Stomach (tissue), 9 donors: ENCODE results near the gene LDB2. TPM values are rescaled to one million over a fixed set of nuclear protein-coding genes. Genes with fewer than 3 reads are reported as not detected.

Experiments
- DNase-seq, 2 donors: peaks; one replicate each; pipeline versions ENCODE4 v3.0.0 to v3.0.0-alpha.2; 2013 to 2019
- H3K27ac ChIP-seq, 5 donors: fragments of 200-600 bp in 4 of 5; sonication (generic) in 4 of 5; one replicate each; pipeline ENCODE4 v1.5.1; 2013 to 2019; ENCODE audit warnings: mild to moderate bottlenecking in 1 of 5, moderate library complexity in 1 of 5
- H3K27me3 ChIP-seq, 3 donors: fragments of 200-600 bp; sonication (generic); one replicate each; pipeline ENCODE4 v1.5.1; 2017 to 2019; ENCODE audit warnings: mixed run types in 1 of 3
- H3K36me3 ChIP-seq, 4 donors: fragments of 200-600 bp; sonication (generic); 1 replicate in 3 of 4; 2 replicates in 1 of 4; pipeline ENCODE4 v1.5.1; 2016 to 2019
- H3K4me1 ChIP-seq, 4 donors: fragments of 200-600 bp; sonication (generic); one replicate each; pipeline ENCODE4 v1.5.1; 2016 to 2019
- H3K4me3 ChIP-seq, 4 donors: fragments of 200-600 bp; sonication (generic) in 3 of 4; one replicate each; pipeline ENCODE4 v1.5.1; 2016 to 2019; ENCODE audit warnings: mild to moderate bottlenecking in 1 of 4
- H3K9me3 ChIP-seq, 4 donors: fragments of 200-600 bp; sonication (generic); one replicate each; pipeline ENCODE4 v1.5.1; 2016 to 2019
- CTCF ChIP-seq, 7 experiments: fragments of 450-650 bp in 4 of 7; fragments of 200-600 bp in 3 of 7; sonication (generic) in 3 of 7; IDR thresholded peaks; one replicate each; pipeline ENCODE4 v1.5.1; 2016 to 2019; ENCODE audit warnings: antibody characterized with exemption in 7 of 7, control low read depth in 2 of 7, mild to moderate bottlenecking in 1 of 7
- EP300 ChIP-seq: sonication (generic); formaldehyde crosslinking; IDR thresholded peaks from one replicate; pipeline ENCODE4 v1.6.1; 2017; ENCODE audit warnings: antibody characterized with exemption
- POLR2A ChIP-seq, 4 donors: fragments of 450-650 bp; IDR thresholded peaks; one replicate each; pipeline ENCODE4 v1.6.1; 2016; ENCODE audit warnings: antibody characterized with exemption in 4 of 4, control low read depth in 2 of 4, mild to moderate bottlenecking in 1 of 4, moderate library complexity in 1 of 4
- POLR2AphosphoS5 ChIP-seq, 3 donors: sonication (generic); formaldehyde crosslinking; IDR thresholded peaks; one replicate each; pipeline ENCODE4 v1.6.1; 2016; ENCODE audit warnings: antibody characterized with exemption in 3 of 3
- whole genome bisulfite sequencing, 5 donors: extraction: QIAGEN DNeasy Blood & Tissue Kit in 3 of 5; methylation state at CpG; one replicate each; pipeline versions ENCODE4 v1.1.5 to v1.1.7; 2013 to 2018; 5-methylcytosine and 5-hydroxymethylcytosine counted together
- intact Hi-C: fragments of 100-400 bp; cut with DNase I; formaldehyde crosslinking; loops from one replicate; pipeline ENCODE4 v1.15.1; 2023; ENCODE audit warnings: low total_unique reads
- polyA plus RNA-seq, 3 donors: library from polyadenylated mRNA; stranded (reverse); fragments of 200-250 nt; gene quantifications; one replicate each; pipeline ENCODE4 v1.2.3, GENCODE V29; 2013
- total RNA-seq, 5 donors: library from RNA; depleted of rRNA; stranded (reverse); fragments of >200 nt; gene quantifications; one replicate each; pipeline versions ENCODE4 v1.1.0 to v1.2.3, GENCODE V29; 2014 to 2016
- donor health status: healthy with polysubstance abuse.
- donor health status: Bipolar disorder and iron deficiency.
- donor health status: healthy.

The LDB2 gene
- total and polyA plus RNA-seq, 8 donors, result 6.2 to 63.3 (median 12.8) TPM

GRCh38 chr4:16775411-16776154 lies 122.9 kb downstream of the LDB2 start:
- intact Hi-C loops, result no loop called here
- H3K27me3 ChIP-seq, result no peaks in the 10 kb centered on the region
- H3K4me3 ChIP-seq, result no peak overlapping the region
- no peak for DNase-seq
- H3K27ac ChIP-seq, result no peak overlapping the region
- no peak for TF ChIP-seq POLR2AphosphoS5 (IDR thresholded peaks at IDR 0.05)
- H3K36me3 ChIP-seq, result no peaks in the 10 kb centered on the region
- H3K9me3 ChIP-seq, result no peaks in the 10 kb centered on the region
- H3K4me1 ChIP-seq, result peaks cover 0 to 4% (median 0%) of the 10 kb centered on the region in 4 donors
- WGBS, 5 donors, result 86 to 92% (median 91%) methylated on average over 5 of the region's 5 CpGs

- Histone ChIP-seq H3K27me3 (no peaks in the 10 kb centered on the region), H3K36me3 (no peaks in the 10 kb centered on the region), H3K27ac (no peak overlapping the region), H3K4me1 (peaks cover 0 to 4% (median 0%) of the 10 kb centered on the region in 4 donors), H3K9me3 (no peaks in the 10 kb centered on the region), H3K4me3 (no peak overlapping the region)
- intact Hi-C loops, result no loop called here
- TF ChIP-seq EP300 (no peak), CTCF (IDR thresholded peaks at IDR 0.05) (no peak), POLR2A (IDR thresholded peaks at IDR 0.05) (no peak), POLR2AphosphoS5 (IDR thresholded peaks at IDR 0.05) (no peak)
- DNase-seq, result peak in 1 of 2 donors; percentile 72
- 31 to 42% (median 33%) methylated on average over 2 of the region's 2 CpGs for WGBS, 5 donors
Measured at GRCh38 chr4:16772366-16772850, 126.0 kb downstream of the LDB2 start.

GRCh38 chr4:16770710-16771285 lies 127.6 kb downstream of the LDB2 start:
- no peaks in the 10 kb centered on the region for H3K9me3 ChIP-seq
- 88 to 94% (median 92%) methylated on average over 6 of the region's 6 CpGs for WGBS, 5 donors
- intact Hi-C loops, result no loop called here
- no peaks in the 10 kb centered on the region for H3K36me3 ChIP-seq
- DNase-seq, result no peak
- H3K4me3 ChIP-seq, result no peak overlapping the region
- no peak for TF ChIP-seq EP300
- TF ChIP-seq POLR2AphosphoS5 (IDR thresholded peaks at IDR 0.05), result no peak
- no peak for TF ChIP-seq CTCF (IDR thresholded peaks at IDR 0.05)
- no peak for TF ChIP-seq POLR2A (IDR thresholded peaks at IDR 0.05)
- no peak overlapping the region for H3K27ac ChIP-seq
- peaks cover 0 to 4% (median 0%) of the 10 kb centered on the region in 4 donors for H3K4me1 ChIP-seq
- H3K27me3 ChIP-seq, result no peaks in the 10 kb centered on the region

- no peak for TF ChIP-seq CTCF (IDR thresholded peaks at IDR 0.05)
- TF ChIP-seq POLR2AphosphoS5 (IDR thresholded peaks at IDR 0.05), result no peak
- no peak for TF ChIP-seq POLR2A (IDR thresholded peaks at IDR 0.05)
- no peak for TF ChIP-seq EP300
- Histone ChIP-seq H3K36me3 (no peaks in the 10 kb centered on the region), H3K4me3 (no peak overlapping the region), H3K27ac (no peak overlapping the region), H3K27me3 (no peaks in the 10 kb centered on the region), H3K4me1 (peaks cover 0 to 4% (median 0%) of the 10 kb centered on the region in 4 donors), H3K9me3 (no peaks in the 10 kb centered on the region)
- intact Hi-C loops, result no loop called here
- 83 to 96% (median 92%) methylated on average over 3 of the region's 3 CpGs for WGBS, 5 donors
- DNase-seq, result no peak
Measured at GRCh38 chr4:16767861-16768260, 130.6 kb downstream of the LDB2 start.

GRCh38 chr4:16767251-16767650 lies 131.2 kb downstream of the LDB2 start:
- DNase-seq, result no peak
- TF ChIP-seq POLR2A (IDR thresholded peaks at IDR 0.05) (no peak), CTCF (IDR thresholded peaks at IDR 0.05) (no peak), POLR2AphosphoS5 (IDR thresholded peaks at IDR 0.05) (no peak), EP300 (no peak)
- 83 to 95% (median 87%) methylated on average over 5 of the region's 5 CpGs for WGBS, 5 donors
- Histone ChIP-seq H3K27ac (no peak overlapping the region), H3K27me3 (no peaks in the 10 kb centered on the region), H3K4me3 (no peak overlapping the region), H3K36me3 (no peaks in the 10 kb centered on the region), H3K9me3 (no peaks in the 10 kb centered on the region), H3K4me1 (peaks cover 0 to 3% (median 0%) of the 10 kb centered on the region in 4 donors)
- intact Hi-C loops, result no loop called here
